DOHH2 (cell line): ENCODE measurements around the gene LGALS3BP.

Source experiments
- H3F3A ChIP-seq: fragments of 200-600 bp; sonication (generic), shearing (Covaris generic); 2 replicates; pipeline ENCODE4 v1.6.0; 2016; ENCODE audit warnings: antibody characterized with exemption, mild to moderate bottlenecking; ENCODE audit not compliant: control insufficient read depth, insufficient read depth
- H3K27ac ChIP-seq: fragments of 200-600 bp; sonication (generic); 2 replicates; pipeline ENCODE4 v1.5.1; 2014; ENCODE audit warnings: low read depth, mild to moderate bottlenecking, low read length, moderate library complexity
- H3K27me3 ChIP-seq: fragments of 200-600 bp; sonication (generic); 2 replicates; pipeline ENCODE4 v1.6.1; 2014; ENCODE audit warnings: mild to moderate bottlenecking, low read length, mixed read lengths; ENCODE audit not compliant: control insufficient read depth
- H3K36me3 ChIP-seq: fragments of 200-600 bp; sonication (generic); 2 replicates; pipeline ENCODE4 v1.6.1; 2014; ENCODE audit warnings: mild to moderate bottlenecking, low read length, moderate library complexity, mixed read lengths; ENCODE audit not compliant: control insufficient read depth
- H3K4me1 ChIP-seq: fragments of 200-600 bp; sonication (generic); 2 replicates; pipeline ENCODE4 v1.6.1; 2014; ENCODE audit warnings: mild to moderate bottlenecking, low read length, mixed read lengths; ENCODE audit not compliant: control insufficient read depth
- H3K4me2 ChIP-seq: fragments of 200-600 bp; sonication (generic); 2 replicates; pipeline ENCODE4 v1.6.0; 2014; ENCODE audit warnings: mild to moderate bottlenecking, low read length, moderate library complexity
- H3K4me3 ChIP-seq: fragments of 200-600 bp; sonication (generic); 2 replicates; pipeline ENCODE4 v1.5.1; 2014; ENCODE audit warnings: mild to moderate bottlenecking, low read length, mixed read lengths
- H3K79me2 ChIP-seq: fragments of 200-600 bp; sonication (generic); 2 replicates; pipeline ENCODE4 v1.6.1; 2014; ENCODE audit warnings: mild to moderate bottlenecking, low read length, mixed read lengths; ENCODE audit not compliant: control insufficient read depth
- H3K9me2 ChIP-seq: fragments of 200-600 bp; sonication (generic); replicated peaks from 2 replicates; pipeline ENCODE4 v1.6.1; 2014; ENCODE audit warnings: mild to moderate bottlenecking, low read length, mixed read lengths; ENCODE audit not compliant: control insufficient read depth
- H3K9me3 ChIP-seq: fragments of 200-600 bp; sonication (generic); 2 replicates; pipeline ENCODE4 v1.6.1; 2014; ENCODE audit warnings: antibody characterized with exemption, low read length, mixed read lengths; ENCODE audit not compliant: control insufficient read depth, insufficient read depth
- H4K20me1 ChIP-seq: fragments of 200-600 bp; sonication (generic); 2 replicates; pipeline ENCODE4 v1.6.0; 2014; ENCODE audit warnings: low read depth, mild to moderate bottlenecking, antibody characterized with exemption, low read length, moderate library complexity; ENCODE audit not compliant: control insufficient read depth, insufficient read depth
- EZH2phosphoT487 ChIP-seq: fragments of 200-600 bp; sonication (generic); IDR thresholded peaks from 2 replicates; pipeline ENCODE4 v1.6.1; 2017; ENCODE audit warnings: borderline replicate concordance, mild to moderate bottlenecking, antibody characterized with exemption, low read length, moderate library complexity, mixed read lengths
- TF ChIP-seq, protein P1 (sequence below): fragments of 200-600 bp; sonication (generic); IDR thresholded peaks from one replicate; pipeline ENCODE4 v1.5.1; 2014; ENCODE audit warnings: antibody characterized with exemption, mild to moderate bottlenecking, low read depth, low read length; ENCODE audit not compliant: poor library complexity, severe bottlenecking

Gene LGALS3BP

DNA sequence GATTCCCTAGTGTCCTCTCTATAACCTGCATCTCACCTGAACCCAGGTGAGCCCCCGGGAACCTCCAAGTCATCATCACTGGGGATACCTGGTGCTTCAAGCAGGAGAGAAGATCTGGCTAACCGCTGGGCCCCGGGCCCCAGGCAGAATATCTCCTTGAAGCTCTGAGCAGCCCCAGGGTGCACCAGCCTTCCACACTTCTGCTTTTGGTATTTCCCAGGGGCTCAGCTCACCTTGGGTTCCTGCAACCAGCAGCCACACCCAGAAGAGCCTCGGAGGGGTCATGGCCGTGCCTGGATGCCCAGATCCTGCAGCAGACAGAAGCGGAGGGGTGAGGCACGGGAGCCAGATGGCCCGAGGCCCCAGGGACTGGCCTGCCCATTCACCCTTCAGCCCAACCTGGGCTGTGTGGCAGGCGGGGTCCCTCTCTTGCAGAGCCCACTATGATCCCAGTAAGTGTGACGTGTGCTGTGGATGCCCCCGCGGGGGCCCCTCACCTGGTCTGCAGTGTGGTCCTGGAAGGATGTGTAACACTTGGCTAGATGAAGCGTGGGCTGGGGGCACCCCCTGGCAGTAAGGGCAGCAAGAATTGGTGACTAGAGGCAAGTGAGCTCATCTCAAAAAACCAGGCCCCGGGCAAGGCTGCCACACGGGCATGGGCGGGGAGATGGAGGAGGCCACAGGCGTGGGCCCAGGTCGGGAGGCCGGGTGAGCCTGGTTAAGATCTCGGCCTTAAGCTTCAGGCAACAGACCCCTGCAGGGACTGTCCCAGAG lies 2.6 kb downstream of the LGALS3BP start:
- Histone ChIP-seq H3K79me2 (no peaks in the 10 kb centered on the region), H4K20me1 (0 out of 2 replicates have a peak, but pooled peaks cover 3% of the 10 kb centered on the region), H3F3A (no peaks in the 10 kb centered on the region), H3K27ac (no peak overlapping the region), H3K4me2 (no peak overlapping the region), H3K27me3 (no peaks in the 10 kb centered on the region), H3K9me2 (no peaks in the 10 kb centered on the region), H3K36me3 (no peaks in the 10 kb centered on the region), H3K4me1 (peaks cover 19% of the 10 kb centered on the region), H3K4me3 (no peak overlapping the region), H3K9me3 (no peaks in the 10 kb centered on the region)
- TF ChIP-seq, protein P1, sequence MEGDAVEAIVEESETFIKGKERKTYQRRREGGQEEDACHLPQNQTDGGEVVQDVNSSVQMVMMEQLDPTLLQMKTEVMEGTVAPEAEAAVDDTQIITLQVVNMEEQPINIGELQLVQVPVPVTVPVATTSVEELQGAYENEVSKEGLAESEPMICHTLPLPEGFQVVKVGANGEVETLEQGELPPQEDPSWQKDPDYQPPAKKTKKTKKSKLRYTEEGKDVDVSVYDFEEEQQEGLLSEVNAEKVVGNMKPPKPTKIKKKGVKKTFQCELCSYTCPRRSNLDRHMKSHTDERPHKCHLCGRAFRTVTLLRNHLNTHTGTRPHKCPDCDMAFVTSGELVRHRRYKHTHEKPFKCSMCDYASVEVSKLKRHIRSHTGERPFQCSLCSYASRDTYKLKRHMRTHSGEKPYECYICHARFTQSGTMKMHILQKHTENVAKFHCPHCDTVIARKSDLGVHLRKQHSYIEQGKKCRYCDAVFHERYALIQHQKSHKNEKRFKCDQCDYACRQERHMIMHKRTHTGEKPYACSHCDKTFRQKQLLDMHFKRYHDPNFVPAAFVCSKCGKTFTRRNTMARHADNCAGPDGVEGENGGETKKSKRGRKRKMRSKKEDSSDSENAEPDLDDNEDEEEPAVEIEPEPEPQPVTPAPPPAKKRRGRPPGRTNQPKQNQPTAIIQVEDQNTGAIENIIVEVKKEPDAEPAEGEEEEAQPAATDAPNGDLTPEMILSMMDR = no peak
- no peak for TF ChIP-seq EZH2phosphoT487

DNA sequence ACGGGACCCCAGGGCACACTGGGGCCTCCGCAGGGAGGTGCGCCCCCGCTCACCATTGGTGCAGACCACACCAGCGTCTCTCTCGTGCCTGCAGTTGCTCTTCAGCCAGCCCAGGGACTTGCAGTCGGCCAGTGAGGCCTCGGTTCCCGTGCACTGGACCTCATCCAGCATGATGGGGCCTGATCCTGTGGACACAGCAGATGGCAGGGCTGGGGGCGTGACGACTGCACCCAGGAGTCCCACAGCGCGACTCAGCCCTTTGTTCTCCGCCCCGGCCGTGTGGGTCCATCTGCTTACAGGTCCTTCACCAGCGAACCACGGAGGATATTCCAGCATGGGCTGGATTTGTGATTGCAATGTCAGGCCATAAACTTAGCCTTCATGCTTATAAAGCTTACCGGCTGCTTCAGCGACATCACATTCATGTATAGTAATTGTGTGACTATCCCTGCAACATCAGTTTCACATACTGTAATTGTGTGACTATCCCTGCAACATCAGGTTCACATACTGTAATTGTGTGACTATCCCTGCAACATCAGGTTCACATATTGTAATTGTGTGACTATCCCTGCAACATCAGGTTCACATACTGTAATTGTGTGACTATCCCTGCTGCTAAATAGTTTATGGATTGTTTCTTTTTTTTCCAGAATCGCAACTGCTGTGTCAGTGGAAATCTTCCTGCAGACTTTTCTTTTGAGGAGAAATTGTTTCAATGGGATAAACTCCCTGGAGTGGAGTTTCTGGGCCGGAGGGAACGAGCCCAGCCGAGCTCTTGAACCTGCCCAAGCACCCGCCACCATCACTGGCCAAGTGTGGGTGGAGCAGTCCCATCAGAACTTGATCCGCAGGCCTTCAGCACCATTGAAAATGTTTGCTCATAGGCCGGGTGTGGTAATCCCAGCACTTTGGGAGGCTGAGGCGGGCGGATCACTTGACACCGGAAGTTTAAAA lies 4.8 kb downstream of the LGALS3BP start:
- H3F3A ChIP-seq = no peaks in the 10 kb centered on the region
- TF ChIP-seq EZH2phosphoT487 = no peak; the same call in 1 of the 2 replicates
- TF ChIP-seq, protein P1 = no peak
- peak overlapping the region; percentile 12; the same call in 1 of the 2 replicates for H3K27ac ChIP-seq
- peak overlapping the region; percentile 70 for H3K4me2 ChIP-seq
- no peaks in the 10 kb centered on the region for H3K9me2 ChIP-seq
- no peaks in the 10 kb centered on the region for H3K36me3 ChIP-seq
- H3K79me2 ChIP-seq = no peaks in the 10 kb centered on the region
- H3K9me3 ChIP-seq = no peaks in the 10 kb centered on the region
- 0 out of 2 replicates have a peak, but pooled peaks cover 3% of the 10 kb centered on the region for H4K20me1 ChIP-seq
- H3K4me3 ChIP-seq = peak overlapping the region; percentile 65
- no peaks in the 10 kb centered on the region for H3K27me3 ChIP-seq
- H3K4me1 ChIP-seq = peaks cover 19% of the 10 kb centered on the region

DNA sequence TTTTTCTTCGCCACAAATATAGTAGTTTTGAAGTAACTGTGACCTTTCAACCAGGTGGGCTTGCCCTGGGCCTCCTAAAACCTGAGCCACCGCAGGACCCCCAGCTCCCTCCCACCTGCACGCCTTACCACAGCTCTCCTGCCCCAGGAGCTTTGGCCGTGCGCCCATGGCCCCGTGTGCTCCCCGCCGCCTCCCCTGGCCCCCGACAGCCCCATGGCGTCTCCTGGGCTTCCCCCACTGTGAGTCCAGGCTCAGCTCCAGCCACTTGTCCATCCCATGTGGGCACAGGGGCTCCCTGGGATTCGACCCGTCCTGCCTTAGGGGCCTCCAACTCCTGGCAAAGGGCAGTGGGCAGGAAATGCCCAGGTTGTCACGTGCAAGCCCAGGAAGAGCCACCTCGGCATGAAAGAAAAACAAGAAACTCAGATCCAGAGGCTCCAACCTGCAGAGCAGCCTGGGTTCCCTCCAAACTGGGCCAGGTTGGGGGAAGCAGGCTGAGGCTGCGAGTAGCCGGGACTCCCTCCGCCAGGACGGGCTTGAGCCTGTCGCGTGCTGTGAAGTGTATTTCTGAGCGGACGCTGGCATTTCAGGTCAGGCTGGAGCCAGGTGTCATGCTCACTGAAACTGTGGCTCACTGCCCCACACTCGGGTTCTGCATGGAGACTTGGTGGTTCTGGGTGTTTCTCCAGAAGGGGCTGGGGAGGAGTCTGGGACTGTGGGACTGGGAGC lies 5.8 kb downstream of the LGALS3BP start:
- no peaks in the 10 kb centered on the region for H3K36me3 ChIP-seq
- H3K9me3 ChIP-seq = no peaks in the 10 kb centered on the region
- H3K4me1 ChIP-seq = peaks cover 19% of the 10 kb centered on the region
- H4K20me1 ChIP-seq = 0 out of 2 replicates have a peak, but pooled peaks cover 3% of the 10 kb centered on the region
- H3K27me3 ChIP-seq = no peaks in the 10 kb centered on the region
- no peaks in the 10 kb centered on the region for H3K9me2 ChIP-seq
- no peak overlapping the region for H3K27ac ChIP-seq
- H3K79me2 ChIP-seq = no peaks in the 10 kb centered on the region
- no peaks in the 10 kb centered on the region for H3F3A ChIP-seq
- H3K4me3 ChIP-seq = no peak overlapping the region
- no peak for TF ChIP-seq EZH2phosphoT487
- TF ChIP-seq, protein P1 = no peak
- no peak overlapping the region for H3K4me2 ChIP-seq
